Measurements from ENCODE around the gene SMAP1.

DNA sequence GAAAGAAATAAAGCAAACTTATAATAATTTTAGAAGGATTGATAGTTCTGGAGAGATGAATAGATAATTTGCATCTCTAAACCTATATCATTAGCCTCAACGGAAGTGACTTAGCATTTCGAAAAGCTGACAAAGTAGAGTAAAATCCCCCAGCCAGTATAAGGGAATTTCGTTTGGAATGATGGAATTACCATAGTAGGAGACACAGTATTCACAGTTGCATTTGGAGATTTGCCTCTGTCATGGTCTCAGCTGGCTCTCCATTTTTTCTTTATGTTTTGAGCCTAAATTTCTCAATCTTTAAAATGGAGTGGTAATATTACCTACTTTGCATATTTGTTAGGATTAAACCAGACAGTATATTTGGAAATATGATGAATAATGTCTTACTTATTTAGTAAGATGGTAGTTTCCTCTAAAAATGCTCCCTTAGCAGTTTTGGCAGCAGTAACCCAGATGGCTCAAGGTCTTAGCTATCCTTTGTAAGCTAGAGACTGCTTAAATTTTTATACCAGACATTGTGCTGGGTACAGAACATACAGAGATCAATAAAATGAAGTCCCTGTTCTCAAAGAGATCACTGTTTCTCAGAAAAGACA, 58.2 kb downstream of the SMAP1 start:
- no peak for TF ChIP-seq MYC (IDR thresholded peaks at IDR 0.05; ENCODE audit: low read depth, low read length)
- TF ChIP-seq, protein P1, sequence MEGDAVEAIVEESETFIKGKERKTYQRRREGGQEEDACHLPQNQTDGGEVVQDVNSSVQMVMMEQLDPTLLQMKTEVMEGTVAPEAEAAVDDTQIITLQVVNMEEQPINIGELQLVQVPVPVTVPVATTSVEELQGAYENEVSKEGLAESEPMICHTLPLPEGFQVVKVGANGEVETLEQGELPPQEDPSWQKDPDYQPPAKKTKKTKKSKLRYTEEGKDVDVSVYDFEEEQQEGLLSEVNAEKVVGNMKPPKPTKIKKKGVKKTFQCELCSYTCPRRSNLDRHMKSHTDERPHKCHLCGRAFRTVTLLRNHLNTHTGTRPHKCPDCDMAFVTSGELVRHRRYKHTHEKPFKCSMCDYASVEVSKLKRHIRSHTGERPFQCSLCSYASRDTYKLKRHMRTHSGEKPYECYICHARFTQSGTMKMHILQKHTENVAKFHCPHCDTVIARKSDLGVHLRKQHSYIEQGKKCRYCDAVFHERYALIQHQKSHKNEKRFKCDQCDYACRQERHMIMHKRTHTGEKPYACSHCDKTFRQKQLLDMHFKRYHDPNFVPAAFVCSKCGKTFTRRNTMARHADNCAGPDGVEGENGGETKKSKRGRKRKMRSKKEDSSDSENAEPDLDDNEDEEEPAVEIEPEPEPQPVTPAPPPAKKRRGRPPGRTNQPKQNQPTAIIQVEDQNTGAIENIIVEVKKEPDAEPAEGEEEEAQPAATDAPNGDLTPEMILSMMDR (IDR thresholded peaks at IDR 0.05; ENCODE audit: low read depth, low read length), result no peak

Data from NB4 (cell line).